Endothelial cell (in vitro differentiated cells): ENCODE data around the gene KRT10. TPM values are rescaled to one million over a fixed set of nuclear protein-coding genes. Genes with fewer than 3 reads are reported as not detected.

Experiments
- DNase-seq: peaks from one replicate; pipeline ENCODE4 v3.0.0; 2021; ENCODE audit warnings: low spot score
- H3K27ac Mint-ChIP-seq: one replicate; pipeline ENCODE4 v1.8.0; 2021; ENCODE audit warnings: mixed read lengths, inconsistent platforms; ENCODE audit not compliant: unreplicated experiment
- H3K27me3 Mint-ChIP-seq: one replicate; pipeline ENCODE4 v1.8.0; 2021; ENCODE audit warnings: mild to moderate bottlenecking, moderate library complexity, mixed read lengths, inconsistent platforms; ENCODE audit not compliant: unreplicated experiment
- H3K36me3 Mint-ChIP-seq: one replicate; pipeline ENCODE4 v1.8.0; 2021; ENCODE audit warnings: mild to moderate bottlenecking, low read depth, mixed read lengths, inconsistent platforms; ENCODE audit not compliant: unreplicated experiment
- H3K4me1 Mint-ChIP-seq: one replicate; pipeline ENCODE4 v1.8.0; 2021; ENCODE audit warnings: mild to moderate bottlenecking, mixed read lengths, inconsistent platforms; ENCODE audit not compliant: unreplicated experiment
- H3K4me3 Mint-ChIP-seq: one replicate; pipeline ENCODE4 v1.8.0; 2021; ENCODE audit warnings: mild to moderate bottlenecking, mixed read lengths, inconsistent platforms; ENCODE audit not compliant: unreplicated experiment
- H3K9me3 Mint-ChIP-seq: one replicate; pipeline ENCODE4 v1.8.0; 2021; ENCODE audit warnings: mixed read lengths, inconsistent platforms; ENCODE audit not compliant: unreplicated experiment
- CTCF ChIP-seq: fragments of 200-600 bp; sonication (generic); IDR thresholded peaks from one replicate; pipeline ENCODE4 v1.5.0; 2021; ENCODE audit warnings: antibody characterized with exemption; ENCODE audit not compliant: unreplicated experiment
- total RNA-seq: library from RNA; stranded (reverse); fragmentation: NEBNext Ultra II Directional; extraction: Animal tissue kit (Norgen Biotek cat#: 25700); gene quantifications from one replicate; pipeline ENCODE4 v1.2.1, GENCODE V29; 2021; ENCODE audit not compliant: unreplicated experiment

KRT10 gene
- total RNA-seq, 1 donor from 2014 or later, result 28.2 TPM

GRCh38 chr17:40809721-40810421, 12.5 kb downstream of the KRT10 start:
- H3K27me3 Mint-ChIP-seq, result peaks cover 3% of the 10 kb centered on the region
- H3K36me3 Mint-ChIP-seq, result no peaks in the 10 kb centered on the region
- no peak for DNase-seq
- no peak for TF ChIP-seq CTCF
- no peak overlapping the region for H3K27ac Mint-ChIP-seq
- H3K4me3 Mint-ChIP-seq, result no peak overlapping the region
- no peaks in the 10 kb centered on the region for H3K9me3 Mint-ChIP-seq
- H3K4me1 Mint-ChIP-seq, result no peaks in the 10 kb centered on the region

- Mint-ChIP-seq H3K4me1 (no peaks in the 10 kb centered on the region), H3K36me3 (no peaks in the 10 kb centered on the region), H3K27ac (no peak overlapping the region), H3K27me3 (peaks cover 3% of the 10 kb centered on the region), H3K4me3 (no peak overlapping the region), H3K9me3 (no peaks in the 10 kb centered on the region)
- DNase-seq, result no peak
- TF ChIP-seq CTCF, result no peak
Measured at GRCh38 chr17:40806131-40806530, 16.3 kb downstream of the KRT10 start.

- Mint-ChIP-seq H3K4me3 (no peak overlapping the region), H3K4me1 (no peaks in the 10 kb centered on the region), H3K27ac (no peak overlapping the region), H3K36me3 (no peaks in the 10 kb centered on the region), H3K27me3 (peaks cover 3% of the 10 kb centered on the region), H3K9me3 (no peaks in the 10 kb centered on the region)
- peak; percentile 83 for TF ChIP-seq CTCF
- DNase-seq, result peak; percentile 83
Measured at GRCh38 chr17:40803617-40804082, 18.8 kb downstream of the KRT10 start.

GRCh38 chr17:40801157-40801556, 21.3 kb downstream of the KRT10 start:
- TF ChIP-seq CTCF, result no peak
- Mint-ChIP-seq H3K4me1 (peaks cover 4% of the 10 kb centered on the region), H3K36me3 (no peaks in the 10 kb centered on the region), H3K4me3 (no peak overlapping the region), H3K27ac (no peak overlapping the region), H3K9me3 (no peaks in the 10 kb centered on the region), H3K27me3 (peaks cover under 1% of the 10 kb centered on the region)
- DNase-seq, result no peak

- H3K4me1 Mint-ChIP-seq, result peaks cover 4% of the 10 kb centered on the region
- H3K27ac Mint-ChIP-seq, result no peak overlapping the region
- no peak for TF ChIP-seq CTCF
- no peaks in the 10 kb centered on the region for H3K36me3 Mint-ChIP-seq
- no peak for DNase-seq
- H3K27me3 Mint-ChIP-seq, result no peaks in the 10 kb centered on the region
- no peak overlapping the region for H3K4me3 Mint-ChIP-seq
- H3K9me3 Mint-ChIP-seq, result no peaks in the 10 kb centered on the region
Measured at GRCh38 chr17:40800381-40800780, 22.0 kb downstream of the KRT10 start.
